Kidney capillary endothelial cell (primary cell): ENCODE measurements around the gene DPP7.

Source experiments
- DNase-seq: peaks from one replicate; pipeline ENCODE4 v3.0.0-alpha.2; 2018; ENCODE audit warnings: low spot score

Gene DPP7

DNA sequence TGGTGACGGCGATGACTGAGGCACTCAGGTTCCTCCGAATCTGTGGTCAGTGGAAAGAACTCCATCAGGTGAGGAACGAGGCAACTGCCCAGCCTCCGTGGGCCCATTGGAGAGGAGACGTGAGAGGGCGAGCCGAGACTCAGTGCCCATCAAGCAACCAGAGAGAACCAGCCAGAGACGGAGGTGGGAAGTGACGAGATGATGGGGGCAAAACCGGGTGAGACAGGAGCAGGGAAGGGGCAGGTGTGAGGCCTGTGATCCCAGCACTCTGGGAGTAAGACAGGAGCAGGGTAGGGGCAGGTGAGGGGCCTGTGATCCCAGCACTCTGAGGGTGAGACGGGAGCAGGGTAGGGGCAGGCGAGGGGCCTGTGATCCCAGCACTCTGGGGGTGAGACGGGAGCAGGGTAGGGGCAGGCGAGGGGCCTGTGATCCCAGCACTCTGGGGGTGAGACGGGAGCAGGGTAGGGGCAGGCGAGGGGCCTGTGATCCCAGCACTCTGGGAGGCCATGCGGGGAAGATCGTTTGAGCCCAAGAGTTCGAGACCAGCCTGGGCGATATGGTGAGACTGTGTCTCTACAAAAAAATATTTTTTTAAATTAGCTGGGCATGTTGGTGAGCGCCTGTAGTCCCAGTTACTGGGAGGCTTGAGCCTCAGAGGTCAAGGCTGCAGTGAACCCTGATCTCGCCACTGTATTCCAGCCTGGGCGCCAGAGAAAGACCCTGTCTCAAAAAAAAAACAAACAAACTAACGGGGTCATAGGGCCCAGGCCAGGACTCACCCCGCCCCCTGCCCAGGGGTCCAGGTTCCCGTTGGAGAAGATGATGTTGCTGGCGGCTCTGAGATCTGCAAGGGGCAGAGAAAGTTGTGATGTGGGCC is 3.4 kb downstream of the DPP7 start:
- no peak for DNase-seq

DNA sequence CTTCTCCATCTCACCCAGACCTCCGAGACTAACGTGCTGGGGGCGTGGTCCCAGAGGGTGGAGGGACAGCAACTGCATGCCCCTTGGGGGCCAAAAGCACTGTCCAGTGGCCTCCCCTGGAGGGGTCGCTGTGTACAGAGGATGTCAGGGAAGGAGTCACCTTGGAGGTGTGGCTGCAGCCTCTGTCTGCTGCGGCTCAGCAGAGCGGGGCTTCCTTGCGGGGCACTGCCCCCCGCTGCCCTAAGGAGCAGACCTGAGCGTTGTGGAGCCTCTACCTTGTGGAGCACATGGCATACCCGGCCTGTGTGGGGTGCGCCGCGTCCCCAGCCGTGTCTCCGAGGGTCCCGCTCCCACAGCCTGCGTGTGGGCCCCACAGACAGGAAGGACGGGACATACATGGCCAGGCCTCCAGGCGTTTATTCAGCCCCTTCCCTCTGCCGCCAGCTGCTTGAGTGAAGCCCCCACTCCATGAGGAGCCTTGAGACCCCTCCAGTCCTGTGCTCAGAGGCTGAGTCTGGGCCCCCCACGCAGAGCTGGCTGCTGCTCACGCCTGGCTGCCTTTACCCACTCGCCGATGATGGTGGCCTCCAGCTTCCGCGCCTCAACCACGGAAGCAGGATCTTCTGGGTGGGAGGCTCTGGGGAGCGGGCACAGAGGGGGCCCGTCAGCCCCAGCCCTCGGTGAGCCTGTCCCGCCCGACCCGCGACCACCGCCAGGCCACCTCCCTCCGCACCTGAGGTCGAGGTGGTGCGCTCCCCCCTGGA is 4.2 kb downstream of the DPP7 start:
- no peak for DNase-seq

DNA sequence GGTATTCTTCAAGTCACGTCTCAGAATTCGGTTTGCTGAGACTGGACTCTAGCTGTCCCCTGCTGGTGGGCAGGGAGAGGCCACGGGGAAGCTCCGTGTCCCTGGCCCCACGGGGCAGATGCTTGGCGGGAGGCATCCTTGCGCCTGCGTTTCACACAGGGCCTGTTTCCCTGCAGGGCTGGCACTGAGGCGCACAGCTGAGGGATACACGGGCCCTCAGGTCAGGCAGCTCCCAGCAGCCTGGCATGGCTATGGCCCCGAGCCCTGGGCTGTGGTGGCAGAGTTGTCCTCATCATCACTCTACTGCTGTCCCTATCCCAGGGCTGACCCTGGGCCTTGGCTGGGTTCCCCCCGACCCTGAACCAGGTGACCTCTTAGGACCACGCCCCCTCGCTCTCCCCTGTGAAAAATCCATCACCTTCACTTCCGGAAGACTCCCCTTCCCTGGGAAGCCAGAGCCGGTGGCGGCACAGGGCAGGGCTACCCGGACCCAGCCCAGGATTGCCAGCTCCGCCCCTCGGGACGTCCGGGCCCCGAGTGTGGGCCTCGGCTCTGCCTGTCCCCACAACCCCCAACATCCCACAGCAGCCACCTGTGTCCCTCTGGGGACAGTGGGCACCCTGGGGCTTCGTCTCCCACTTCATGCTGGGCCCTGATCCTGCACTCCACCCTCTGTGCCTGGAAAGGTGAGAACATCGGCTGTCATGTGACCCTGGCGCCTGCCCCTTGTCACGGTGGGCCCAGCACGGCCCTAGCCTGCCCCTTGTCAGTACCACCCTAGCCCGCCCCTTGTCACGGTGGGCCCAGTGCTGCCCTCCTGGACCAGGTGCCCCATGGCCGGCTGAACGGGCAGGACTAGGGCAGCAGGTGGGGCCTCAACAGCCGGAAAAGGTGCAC is 5.0 kb downstream of the DPP7 start:
- no peak for DNase-seq

DNA sequence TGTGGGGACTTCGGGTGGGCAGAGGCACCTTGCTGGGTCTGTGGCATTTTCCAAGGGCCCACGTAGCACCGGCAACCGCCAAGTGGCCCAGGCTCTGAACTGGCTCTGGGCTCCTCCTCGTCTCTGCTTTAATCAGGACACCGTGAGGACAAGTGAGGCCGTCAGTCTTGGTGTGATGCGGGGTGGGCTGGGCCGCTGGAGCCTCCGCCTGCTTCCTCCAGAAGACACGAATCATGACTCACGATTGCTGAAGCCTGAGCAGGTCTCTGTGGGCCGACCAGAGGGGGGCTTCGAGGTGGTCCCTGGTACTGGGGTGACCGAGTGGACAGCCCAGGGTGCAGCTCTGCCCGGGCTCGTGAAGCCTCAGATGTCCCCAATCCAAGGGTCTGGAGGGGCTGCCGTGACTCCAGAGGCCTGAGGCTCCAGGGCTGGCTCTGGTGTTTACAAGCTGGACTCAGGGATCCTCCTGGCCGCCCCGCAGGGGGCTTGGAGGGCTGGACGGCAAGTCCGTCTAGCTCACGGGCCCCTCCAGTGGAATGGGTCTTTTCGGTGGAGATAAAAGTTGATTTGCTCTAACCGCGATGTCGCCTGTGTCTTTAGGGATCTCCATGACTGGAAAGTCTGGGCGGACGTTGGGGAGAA is 5.8 kb downstream of the DPP7 start:
- DNase-seq, result no peak

DNA sequence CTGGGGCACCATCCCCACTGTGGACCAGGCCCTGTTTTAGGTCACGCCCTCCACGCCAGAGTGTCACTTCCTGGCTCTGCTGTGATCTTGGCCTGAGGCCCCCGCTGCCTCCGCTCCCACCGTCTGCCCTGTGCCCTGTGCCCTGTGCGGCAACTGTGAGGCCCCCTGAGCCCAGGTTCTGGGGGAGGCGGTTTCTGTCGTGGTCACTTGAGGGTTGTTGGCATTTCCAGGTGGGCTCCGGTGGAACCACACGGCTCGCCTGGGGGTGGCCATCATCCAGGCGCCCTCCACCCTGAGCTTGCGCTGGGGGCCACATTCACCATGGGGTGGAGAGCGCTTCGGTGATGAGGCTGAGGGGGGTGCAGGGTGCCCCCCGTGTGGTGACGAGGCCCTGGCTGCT is 6.6 kb downstream of the DPP7 start:
- DNase-seq, result no peak

DNA sequence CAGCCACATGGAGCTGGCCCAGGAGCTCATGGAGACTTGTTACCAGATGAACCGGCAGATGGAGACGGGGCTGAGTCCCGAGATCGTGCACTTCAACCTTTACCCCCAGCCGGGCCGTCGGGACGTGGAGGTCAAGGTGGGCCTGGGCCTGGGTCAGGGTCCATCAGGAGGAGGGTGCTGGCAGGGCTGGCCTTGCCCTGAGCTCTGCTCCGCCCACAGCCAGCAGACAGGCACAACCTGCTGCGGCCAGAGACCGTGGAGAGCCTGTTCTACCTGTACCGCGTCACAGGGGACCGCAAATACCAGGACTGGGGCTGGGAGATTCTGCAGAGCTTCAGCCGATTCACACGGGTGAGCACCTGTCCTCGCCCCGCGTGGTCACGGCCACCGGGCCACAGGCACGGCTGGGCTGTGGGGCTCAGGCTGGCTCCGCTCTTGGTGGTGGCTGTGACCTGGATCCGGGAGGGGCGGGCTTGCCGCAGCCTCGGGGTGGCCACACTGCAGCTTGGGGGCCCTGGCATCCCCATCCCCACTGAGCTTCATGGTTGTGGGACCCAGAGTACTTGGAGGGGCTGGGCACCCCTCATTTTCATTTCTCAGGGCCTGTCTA is 7.1 kb downstream of the DPP7 start:
- no peak for DNase-seq

DNA sequence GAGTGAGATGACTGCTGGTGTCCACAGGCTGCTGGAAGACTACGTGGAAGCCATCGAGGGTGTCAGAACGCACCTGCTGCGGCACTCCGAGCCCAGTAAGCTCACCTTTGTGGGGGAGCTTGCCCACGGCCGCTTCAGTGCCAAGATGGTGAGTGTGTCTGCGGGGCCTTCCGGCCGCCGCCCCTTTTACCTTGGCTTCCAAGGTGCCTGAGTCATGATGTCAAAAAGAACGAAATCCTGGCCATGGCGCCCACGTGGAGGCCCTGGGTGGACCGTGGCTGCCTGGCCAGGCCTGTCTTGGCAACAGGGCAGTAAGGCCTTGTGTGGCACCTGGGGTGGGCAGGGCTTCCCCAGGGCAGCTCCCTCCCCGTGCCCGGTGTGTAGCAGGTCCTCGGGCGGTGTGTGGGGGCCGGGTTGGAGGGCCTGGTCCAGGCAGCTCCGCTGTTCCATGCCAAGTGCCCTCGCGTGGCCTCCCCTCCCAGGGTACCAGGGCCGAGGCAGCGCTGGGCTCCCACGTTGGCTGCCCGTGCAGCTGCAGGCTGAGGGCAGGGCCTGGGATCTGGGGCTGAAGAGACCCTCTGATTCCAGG is 7.8 kb downstream of the DPP7 start:
- no peak for DNase-seq

DNA sequence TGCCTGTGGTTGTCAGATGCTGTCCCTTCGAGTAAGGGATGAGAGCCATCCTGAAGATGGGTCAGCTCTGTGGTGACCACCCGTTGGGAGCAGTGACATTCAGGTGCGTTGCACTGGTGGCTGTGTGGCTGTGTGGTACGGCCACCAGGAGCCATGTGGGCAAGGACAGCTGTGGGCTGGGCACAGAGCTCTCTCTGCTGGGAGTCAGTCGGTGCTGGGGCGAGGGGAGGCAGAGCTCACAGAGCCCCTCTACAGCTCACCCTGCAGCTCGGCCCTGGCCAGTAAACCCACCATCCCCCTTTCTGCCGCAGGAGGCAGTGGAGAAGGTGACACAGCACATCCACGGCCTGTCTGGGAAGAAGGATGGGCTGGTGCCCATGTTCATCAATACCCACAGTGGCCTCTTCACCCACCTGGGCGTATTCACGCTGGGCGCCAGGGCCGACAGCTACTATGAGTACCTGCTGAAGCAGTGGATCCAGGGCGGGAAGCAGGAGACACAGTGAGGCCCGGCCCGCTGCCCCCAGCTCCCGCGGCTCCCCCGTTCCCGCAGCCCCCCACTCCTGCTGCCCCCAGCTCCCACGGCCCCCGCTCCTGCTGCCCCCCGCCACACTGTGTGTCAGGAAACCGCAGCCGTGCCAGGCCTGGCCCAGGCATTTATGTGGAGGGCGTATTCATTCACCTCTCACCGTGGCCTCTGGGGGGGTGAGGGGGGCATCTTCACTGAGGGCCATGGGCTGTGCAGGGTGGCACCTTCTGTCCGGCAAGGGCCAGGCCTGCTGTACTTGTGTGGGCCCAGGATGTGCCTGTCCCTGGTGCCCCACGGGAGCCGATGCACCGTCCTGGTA is 8.5 kb downstream of the DPP7 start:
- DNase-seq, result no peak

DNA sequence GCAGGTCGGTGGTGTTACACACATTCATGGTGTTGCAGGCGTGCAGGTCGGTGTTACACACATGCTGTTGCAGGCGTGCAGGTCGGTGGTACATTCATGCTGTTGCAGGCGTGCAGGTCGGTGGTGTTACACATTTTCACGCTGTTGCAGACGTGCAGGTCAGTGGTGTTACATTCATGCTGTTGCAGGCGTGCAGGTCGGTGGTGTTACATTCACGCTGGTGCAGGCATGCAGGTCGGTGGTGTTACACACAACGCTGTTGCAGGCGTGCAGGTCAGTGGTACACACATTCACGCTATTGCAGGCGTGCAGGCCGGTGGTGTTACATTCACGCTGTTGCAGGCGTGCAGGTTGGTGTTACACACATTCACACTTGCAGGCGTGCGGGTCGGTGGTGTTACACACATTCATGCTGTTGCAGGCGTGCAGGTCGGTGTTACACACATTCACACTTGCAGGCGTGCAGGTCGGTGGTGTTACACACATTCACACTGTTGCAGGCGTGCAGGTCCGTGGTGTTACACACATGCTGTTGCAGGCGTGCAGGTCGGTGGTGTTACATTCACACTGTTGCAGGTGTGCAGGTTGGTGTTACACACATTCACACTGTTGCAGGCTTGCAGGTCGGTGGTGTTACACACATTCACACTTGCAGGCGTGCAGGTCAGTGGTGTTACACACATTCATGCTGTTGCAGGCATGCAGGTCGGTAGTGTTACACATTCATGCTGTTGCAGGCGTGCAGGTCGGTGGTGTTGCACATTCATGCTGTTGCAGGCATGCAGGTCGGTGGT is 11.1 kb downstream of the DPP7 start:
- no peak for DNase-seq

DNA sequence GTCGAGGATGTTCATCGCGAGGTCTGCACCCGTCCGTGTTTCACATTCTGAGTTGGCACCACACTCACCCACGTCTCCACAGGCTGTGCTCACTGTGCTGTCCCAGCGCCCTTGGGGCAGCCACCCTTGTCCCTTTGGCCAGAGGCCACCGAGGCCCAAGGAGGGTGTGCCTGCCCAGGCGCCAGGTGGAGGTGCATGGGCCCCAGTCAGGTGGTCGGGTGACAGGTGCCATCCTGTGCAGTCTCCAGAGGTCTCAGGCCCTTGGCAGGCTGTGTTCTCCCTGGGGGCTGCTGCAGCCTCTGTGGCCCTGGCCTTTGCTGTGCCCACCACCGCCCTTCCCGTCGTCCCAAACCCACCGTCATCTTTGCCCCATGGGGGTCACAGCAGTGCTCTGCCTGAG is 15.3 kb downstream of the DPP7 start:
- DNase-seq, result no peak

DNA sequence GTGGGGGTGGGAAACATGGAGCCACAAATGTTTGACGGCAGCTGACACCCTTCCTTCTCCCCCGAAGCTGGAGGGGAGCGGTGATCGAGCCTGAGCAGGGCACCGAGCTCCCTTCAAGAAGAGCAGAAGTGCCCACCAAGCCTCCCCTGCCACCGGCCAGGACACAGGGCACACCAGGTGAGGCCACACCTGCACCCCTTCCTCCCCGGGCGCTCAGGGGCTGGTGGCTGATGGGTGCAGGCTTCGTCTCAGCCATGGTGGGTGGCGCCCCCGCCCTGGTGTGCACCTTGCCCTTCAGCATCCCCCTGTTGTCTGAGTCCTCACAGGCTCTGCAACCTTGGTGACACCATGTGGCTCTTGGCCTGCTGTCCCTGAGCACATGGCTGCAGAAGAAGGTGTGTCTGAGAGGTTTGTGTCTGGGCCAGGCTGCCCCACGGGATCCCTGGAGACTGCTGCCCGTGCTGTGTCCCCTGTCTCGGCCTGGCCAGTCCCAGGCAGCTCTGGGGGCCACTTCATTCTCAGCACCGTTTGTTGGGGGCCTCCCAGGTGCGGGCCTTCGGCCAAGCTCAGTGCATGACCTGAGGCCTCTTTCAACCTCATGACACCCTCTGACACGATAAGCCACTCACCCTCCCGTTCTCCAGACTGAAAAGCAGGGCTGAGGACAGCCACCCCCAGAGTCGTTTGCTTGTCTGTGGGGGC is 16.6 kb downstream of the DPP7 start:
- no peak for DNase-seq

DNA sequence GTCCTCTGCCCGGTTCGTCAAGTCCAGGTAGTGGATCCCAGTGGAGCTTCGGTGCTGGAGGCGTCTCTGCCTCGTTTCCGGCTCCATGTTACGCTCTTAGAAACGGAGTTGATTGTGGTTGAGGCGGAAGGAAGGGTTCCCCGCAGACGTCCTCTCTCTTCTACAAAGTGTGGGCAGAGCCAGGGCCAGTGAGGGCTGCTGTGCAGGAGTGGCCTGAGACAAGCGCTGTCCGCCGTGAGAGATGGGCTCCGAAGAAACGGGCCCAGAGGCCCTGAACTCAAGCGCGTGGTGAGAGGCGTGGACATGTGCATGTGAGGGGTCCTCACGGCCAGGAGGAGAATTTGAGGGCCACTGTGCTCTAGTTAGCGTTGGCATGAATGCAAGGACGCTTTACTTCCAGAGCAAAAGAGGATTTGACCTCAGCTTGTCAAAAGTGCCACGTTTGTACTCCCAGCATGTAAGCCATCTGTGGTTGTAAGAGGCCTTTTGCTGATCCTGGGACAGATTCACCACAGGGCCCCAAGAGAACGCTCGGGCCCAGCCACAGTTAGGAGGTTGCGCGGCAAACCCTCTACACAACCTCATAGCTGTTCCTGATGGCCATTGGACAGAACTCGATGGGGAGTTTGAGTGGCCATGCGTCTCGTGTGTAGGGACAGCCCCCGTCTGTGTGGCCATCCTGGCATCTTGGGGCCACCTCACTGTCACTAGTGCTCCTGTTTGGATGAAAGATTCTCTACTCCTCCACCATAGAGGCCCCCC is 17.6 kb downstream of the DPP7 start:
- no peak for DNase-seq

DNA sequence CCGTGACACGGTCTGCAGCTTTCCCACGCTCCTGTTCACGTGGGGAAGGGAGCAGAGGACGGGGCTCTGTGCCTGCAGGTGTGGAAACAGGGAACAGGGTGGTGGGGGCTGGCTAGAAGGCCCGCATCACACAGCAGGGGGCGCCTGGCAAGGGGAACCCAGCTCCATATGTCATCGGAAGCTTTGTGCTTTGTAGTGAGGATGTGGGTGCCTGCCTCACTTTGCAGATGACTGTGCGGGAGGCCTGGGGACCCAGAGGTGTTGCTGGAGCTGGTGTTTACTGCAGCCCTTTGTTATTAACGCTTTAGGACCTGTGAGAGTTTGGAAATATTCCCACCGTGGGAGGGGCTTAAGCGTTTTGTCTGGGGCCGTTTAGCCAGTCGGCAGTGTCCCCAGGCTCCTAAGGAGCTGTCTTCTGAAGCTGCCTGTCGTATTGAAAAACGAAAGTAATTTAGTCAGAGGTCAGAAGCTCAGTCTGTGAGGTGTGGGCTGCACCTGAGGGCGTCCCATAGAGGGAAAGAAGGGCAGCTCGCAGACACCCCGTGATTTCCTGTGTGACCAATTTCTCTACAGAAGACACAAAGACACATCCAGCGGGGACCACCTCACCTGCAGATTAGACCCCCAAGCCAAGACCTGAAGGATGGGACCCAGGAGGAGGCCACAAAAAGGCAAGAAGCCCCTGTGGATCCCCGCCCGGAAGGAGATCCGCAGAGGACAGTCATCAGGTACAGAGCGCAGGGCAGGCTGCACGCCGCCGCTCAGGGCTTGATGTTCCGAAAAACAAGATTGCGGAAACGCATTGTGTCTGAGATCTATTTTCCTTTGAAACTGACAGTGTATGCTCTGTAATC is 18.6 kb downstream of the DPP7 start:
- DNase-seq, result no peak

DNA sequence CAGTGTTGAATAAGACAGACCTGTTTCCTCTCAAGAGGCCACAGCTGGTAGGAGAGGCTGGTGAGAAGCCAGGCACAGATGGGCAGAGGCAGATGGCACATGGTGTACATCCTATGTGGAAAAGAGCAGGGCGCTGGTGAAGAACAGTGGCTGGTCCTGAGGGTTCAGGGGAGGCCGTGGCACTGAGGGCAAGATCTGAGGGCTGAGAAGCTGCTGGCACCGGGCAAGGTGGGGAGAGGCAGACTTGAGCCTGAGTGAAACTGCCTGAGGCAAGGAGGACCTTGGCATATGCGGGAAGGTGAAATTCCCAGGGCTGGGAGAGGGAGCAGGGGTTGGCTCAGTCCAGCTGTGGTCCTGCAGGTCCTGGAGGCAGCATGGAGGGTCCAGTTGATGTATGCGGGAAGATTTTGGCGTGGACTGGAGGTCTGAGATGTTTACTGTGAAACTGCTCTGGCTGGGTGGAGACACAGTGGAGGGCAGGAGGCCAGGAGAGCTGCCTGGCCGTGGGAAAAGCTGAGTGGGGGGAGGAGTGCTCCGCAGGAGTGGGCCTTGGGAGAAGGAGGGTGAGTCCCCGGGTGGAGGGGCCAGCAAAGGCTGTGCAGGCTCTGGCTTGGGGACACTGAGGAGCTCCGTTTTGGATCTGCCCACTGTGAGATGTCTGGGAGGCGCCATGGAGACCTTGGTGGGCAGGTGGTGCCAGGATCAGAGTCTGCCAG is 25.1 kb downstream of the DPP7 start:
- no peak for DNase-seq

DNA sequence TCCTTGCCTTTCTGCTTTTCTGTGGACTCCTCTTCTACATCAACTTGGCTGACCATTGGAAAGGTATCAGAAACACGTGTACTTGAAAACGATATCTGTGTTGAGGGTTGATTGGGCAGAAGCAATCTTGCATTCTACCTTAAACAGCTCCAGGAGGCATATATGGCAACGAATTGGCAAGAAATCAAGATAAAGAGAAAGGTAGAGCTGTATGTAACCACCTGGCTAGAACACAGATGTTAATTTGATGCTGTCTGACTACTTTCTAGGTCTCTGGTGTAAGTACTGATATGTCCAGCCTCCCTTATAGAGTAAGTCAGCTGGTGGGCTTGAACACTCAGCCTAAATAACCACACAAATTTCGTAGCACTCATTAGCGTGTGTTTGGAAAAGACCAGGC is 26.4 kb downstream of the DPP7 start:
- DNase-seq, result no peak

DNA sequence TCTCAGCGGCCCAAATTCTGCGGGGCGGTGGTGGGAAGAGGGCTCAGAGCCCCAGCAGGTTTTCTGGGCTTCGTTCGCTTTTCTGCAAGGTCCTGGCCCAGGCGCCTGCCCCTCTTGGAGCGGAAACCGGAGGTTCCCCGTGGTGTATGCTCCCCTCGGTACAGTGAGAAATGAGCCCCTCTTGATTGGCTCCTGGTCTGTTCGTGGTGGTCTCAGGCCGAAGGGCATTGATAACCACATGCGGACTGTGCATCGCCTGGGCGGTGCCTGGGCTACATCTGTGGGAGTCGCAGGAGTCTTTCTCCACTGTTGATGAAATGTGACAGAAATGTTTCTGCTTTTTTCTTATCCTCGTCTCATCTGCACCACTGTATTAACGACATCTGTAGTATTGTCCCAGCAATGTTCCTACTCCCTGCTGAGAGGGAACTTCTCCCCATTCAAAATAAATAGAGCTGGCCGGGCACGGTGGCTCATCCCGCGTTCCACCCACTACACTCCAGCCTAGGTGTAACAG is 27.1 kb downstream of the DPP7 start:
- no peak for DNase-seq
